Right lobe of liver (tissue), 6 donors: ENCODE measurements around the gene ELMO1. TPM values are rescaled to one million over a fixed set of nuclear protein-coding genes. Genes with fewer than 3 reads are reported as not detected.

Source experiments
- ATAC-seq, 4 donors: fragments of 200-7000 bp; cut with Tn5 transposase; one replicate each; pipeline ENCODE4 v1.9.1; 2020; ENCODE audit warnings: mild to moderate bottlenecking in 4 of 4, moderate library complexity in 4 of 4
- DNase-seq, 3 donors: peaks; one replicate each; pipeline ENCODE4 v3.0.0-alpha.2; 2020
- H3K27ac ChIP-seq, 3 donors: fragments of 200-600 bp; one replicate each; pipeline ENCODE4 v1.8.0; 2022
- H3K27me3 ChIP-seq, 2 donors: fragments of 200-600 bp; one replicate each; pipeline ENCODE4 v1.8.0; 2022
- H3K36me3 ChIP-seq, 4 donors: fragments of 200-600 bp; sonication (generic) in 1 of 4; one replicate each; pipeline versions ENCODE4 v1.5.1 to v1.8.0; 2017 to 2022; ENCODE audit warnings: control low read depth in 1 of 4
- H3K4me1 ChIP-seq, 4 donors: fragments of 200-600 bp; sonication (generic) in 1 of 4; one replicate each; pipeline versions ENCODE4 v1.5.1 to v1.8.0; 2017 to 2022; ENCODE audit warnings: control low read depth in 1 of 4
- H3K4me3 ChIP-seq, 3 donors: fragments of 200-600 bp; one replicate each; pipeline ENCODE4 v1.8.0; 2022
- H3K9me3 ChIP-seq, 4 donors: fragments of 200-600 bp; sonication (generic) in 1 of 4; one replicate each; pipeline versions ENCODE4 v1.5.1 to v1.8.0; 2017 to 2022; ENCODE audit warnings: control low read depth in 1 of 4
- POLR2A ChIP-seq: fragments of 450-650 bp; IDR thresholded peaks from one replicate; pipeline ENCODE4 v1.6.1; 2017; ENCODE audit warnings: antibody characterized with exemption, mild to moderate bottlenecking
- WGBS: methylation state at CpG from one replicate; pipeline ENCODE4 v1.1.6; 2018; ENCODE audit warnings: low coverage, low lambda C conversion rate; ENCODE audit not compliant: insufficient coverage; ENCODE audit errors: missing lambda C conversion rate; 5-methylcytosine and 5-hydroxymethylcytosine counted together
- intact Hi-C, 2 donors: fragments of 100-400 bp; cut with DNase I; formaldehyde crosslinking; loops; one replicate each; pipeline versions ENCODE4 v1.11.2 to v1.14.1; 2022
- total RNA-seq, 6 experiments: library from RNA; depleted of rRNA in 2 of 6; stranded (reverse); fragments of >200 nt in 2 of 6; fragmentation: NEBNext Ultra II Directional in 3 of 6; extraction: Animal tissue kit (Norgen Biotek cat#: 25700) in 3 of 6; gene quantifications; one replicate each; pipeline versions ENCODE4 v1.1.0 to v1.2.4, GENCODE V29; 2016 to 2023
- TF ChIP-seq, protein P1 (sequence below), 4 donors: fragments of 200-600 bp in 3 of 4; fragments of 450-650 bp in 1 of 4; IDR thresholded peaks; one replicate each; pipeline versions ENCODE4 v1.5.1 to v1.8.0; 2016 to 2022; ENCODE audit warnings: antibody characterized with exemption in 4 of 4, mild to moderate bottlenecking in 2 of 4
- donor health status: DM: no; HTN: yes; CAD: no.
- donor health status: DM: no; HTN: no; CAD: no.
- donor health status: DM: no; HTN: no; CAD: no.
- donor health status: DM: no; HTN: yes; CAD: no.
- donor health status: DM: no; HTN: yes; CAD: no.

The ELMO1 gene
- total RNA-seq, 6 experiments from 2014 or later, result 18.4 to 55.4 (median 25.1) TPM

DNA sequence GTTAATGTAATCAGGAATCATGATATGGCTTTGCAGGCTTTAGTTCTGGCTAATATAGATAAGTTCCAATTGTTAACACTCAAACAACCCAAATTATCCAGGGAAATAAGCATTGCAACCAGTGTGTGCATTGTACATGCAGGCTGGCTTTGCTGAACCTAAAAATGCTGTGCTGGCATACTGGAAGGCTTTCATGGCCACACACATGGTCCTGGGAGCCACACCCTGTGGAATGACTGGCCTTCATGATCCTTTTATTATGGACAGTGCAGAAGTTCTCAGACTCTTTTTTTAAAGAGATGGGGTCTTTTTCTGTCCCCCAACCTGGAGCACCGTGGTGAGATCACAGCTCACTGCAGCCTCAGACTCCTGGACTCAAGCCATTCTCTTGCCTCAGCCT, 5.0 kb downstream of the ELMO1 start:
- no peaks in the 10 kb centered on the region for H3K36me3 ChIP-seq
- H3K27ac ChIP-seq, result no peak overlapping the region
- H3K4me1 ChIP-seq, result peaks cover 0 to 50% (median 17%) of the 10 kb centered on the region in 4 donors
- no peaks in the 10 kb centered on the region for H3K27me3 ChIP-seq
- no peak for TF ChIP-seq POLR2A
- TF ChIP-seq, protein P1, sequence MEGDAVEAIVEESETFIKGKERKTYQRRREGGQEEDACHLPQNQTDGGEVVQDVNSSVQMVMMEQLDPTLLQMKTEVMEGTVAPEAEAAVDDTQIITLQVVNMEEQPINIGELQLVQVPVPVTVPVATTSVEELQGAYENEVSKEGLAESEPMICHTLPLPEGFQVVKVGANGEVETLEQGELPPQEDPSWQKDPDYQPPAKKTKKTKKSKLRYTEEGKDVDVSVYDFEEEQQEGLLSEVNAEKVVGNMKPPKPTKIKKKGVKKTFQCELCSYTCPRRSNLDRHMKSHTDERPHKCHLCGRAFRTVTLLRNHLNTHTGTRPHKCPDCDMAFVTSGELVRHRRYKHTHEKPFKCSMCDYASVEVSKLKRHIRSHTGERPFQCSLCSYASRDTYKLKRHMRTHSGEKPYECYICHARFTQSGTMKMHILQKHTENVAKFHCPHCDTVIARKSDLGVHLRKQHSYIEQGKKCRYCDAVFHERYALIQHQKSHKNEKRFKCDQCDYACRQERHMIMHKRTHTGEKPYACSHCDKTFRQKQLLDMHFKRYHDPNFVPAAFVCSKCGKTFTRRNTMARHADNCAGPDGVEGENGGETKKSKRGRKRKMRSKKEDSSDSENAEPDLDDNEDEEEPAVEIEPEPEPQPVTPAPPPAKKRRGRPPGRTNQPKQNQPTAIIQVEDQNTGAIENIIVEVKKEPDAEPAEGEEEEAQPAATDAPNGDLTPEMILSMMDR (IDR thresholded peaks at IDR 0.05), result no peak
- ATAC-seq (no peak), DNase-seq (no peak)
- intact Hi-C loops, result no loop called here
- H3K4me3 ChIP-seq, result no peak overlapping the region
- no peaks in the 10 kb centered on the region for H3K9me3 ChIP-seq
- 100% methylated on average over 1 of the region's 1 CpG for WGBS

DNA sequence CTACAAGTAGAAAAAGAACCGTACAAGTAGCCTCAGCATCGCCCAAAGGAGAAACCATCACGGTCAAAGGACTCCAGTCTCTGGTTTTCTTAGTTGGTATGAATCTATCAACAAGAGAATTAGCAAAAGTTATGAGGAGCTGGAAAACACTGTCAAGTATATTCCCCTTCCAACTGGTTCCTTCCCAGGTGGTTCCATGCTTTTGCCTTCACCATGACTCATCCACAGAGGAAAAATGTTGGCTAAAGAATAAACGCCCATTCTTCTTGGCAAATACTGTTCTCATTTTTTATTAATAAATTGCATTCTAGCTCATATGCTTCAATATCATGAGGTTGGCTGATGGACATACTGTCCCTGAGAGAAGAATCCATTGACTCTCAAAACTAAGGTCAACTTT, 6.4 kb downstream of the ELMO1 start:
- DNase-seq, result no peak
- Histone ChIP-seq H3K27ac (peak overlapping the region in 2 of 3 donors; percentile 76 to 85), H3K27me3 (no peaks in the 10 kb centered on the region), H3K4me1 (peaks cover 0 to 53% (median 18%) of the 10 kb centered on the region in 4 donors), H3K36me3 (no peaks in the 10 kb centered on the region), H3K9me3 (no peaks in the 10 kb centered on the region), H3K4me3 (no peak overlapping the region)
- ATAC-seq, result no peak
- no peak for TF ChIP-seq POLR2A
- TF ChIP-seq, protein P1 (IDR thresholded peaks at IDR 0.05), result no peak
- whole genome bisulfite sequencing, result 93% methylated on average over 4 of the region's 4 CpGs
- intact Hi-C loops, result no loop called here

DNA sequence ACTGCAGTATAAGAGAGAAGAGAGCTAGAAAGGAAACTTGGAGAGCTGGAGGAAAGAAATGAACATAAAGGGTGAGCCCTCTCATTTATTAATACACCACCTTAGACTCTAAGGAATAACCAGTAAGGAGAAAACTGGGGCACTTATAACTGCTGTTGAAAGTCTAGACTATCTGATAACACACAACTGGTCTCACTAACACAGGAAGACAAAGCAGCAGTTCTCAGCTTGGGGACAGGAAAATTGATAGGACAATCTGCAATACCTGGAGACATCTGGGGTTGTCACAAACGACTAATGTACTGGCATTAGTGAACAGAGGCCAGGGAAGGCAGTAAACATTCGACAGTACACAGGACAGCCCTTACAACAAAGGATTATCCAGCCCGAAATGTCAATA, 6.8 kb downstream of the ELMO1 start:
- Histone ChIP-seq H3K4me3 (no peak overlapping the region), H3K36me3 (no peaks in the 10 kb centered on the region), H3K27ac (peak overlapping the region; percentile 3 to 85 (median 76)), H3K9me3 (no peaks in the 10 kb centered on the region), H3K27me3 (no peaks in the 10 kb centered on the region), H3K4me1 (peaks cover 0 to 53% (median 18%) of the 10 kb centered on the region in 4 donors)
- peak in 2 of 4 donors; percentile 3 to 6 for ATAC-seq
- WGBS, result 35% methylated on average over 3 of the region's 3 CpGs
- intact Hi-C loops, result no loop called here
- TF ChIP-seq POLR2A, result no peak
- TF ChIP-seq, protein P1 (IDR thresholded peaks at IDR 0.05), result no peak
- no peak for DNase-seq

DNA sequence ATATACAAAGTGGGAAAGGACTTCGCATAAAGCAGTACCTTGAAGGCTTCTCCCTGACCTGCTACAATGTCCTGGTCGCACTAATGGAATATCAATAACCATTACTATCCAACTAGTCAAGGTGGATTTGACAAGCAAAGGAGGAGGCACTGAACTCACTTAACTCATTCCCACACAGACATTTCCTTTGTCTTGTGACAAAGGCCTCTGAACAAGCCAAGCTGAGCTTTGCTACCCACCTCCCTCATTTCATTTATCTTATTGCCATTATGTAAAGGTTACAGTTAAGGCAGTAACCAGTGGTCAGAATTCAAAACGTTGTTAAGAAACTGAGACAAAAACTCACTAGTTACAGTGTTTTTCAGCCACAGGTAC, 7.3 kb downstream of the ELMO1 start:
- intact Hi-C loops, result no loop called here
- Histone ChIP-seq H3K27ac (peak overlapping the region; percentile 3 to 85 (median 76)), H3K27me3 (no peaks in the 10 kb centered on the region), H3K36me3 (no peaks in the 10 kb centered on the region), H3K4me3 (no peak overlapping the region), H3K9me3 (no peaks in the 10 kb centered on the region), H3K4me1 (peaks cover 0 to 52% (median 18%) of the 10 kb centered on the region in 4 donors)
- TF ChIP-seq, protein P1 (IDR thresholded peaks at IDR 0.05), result no peak
- TF ChIP-seq POLR2A, result no peak
- ATAC-seq (peak in 2 of 4 donors; percentile 5 to 10), DNase-seq (no peak)
- 10% methylated on average over 2 of the region's 3 CpGs for WGBS
